ENCODE results near the gene BIRC7. TPM values are rescaled to one million over a fixed set of nuclear protein-coding genes. Genes with fewer than 3 reads are reported as not detected.

Gene BIRC7
- polyA plus RNA-seq, 4 donors, result 0.13 to 5.4 TPM; not detected in 2

- H3K4me3 ChIP-seq (ENCODE audit: low read depth in 1 of 3, low read length in 3 of 3), result no peak overlapping the region
- no peak for FAIRE-seq
- no peaks in the 10 kb centered on the region for H3K9me3 ChIP-seq (ENCODE audit: control insufficient read depth in 2 of 2, insufficient read depth in 1 of 2, low read depth in 1 of 2, low read length in 1 of 2)
- no peak overlapping the region for H3K27ac ChIP-seq (ENCODE audit: low read depth in 1 of 3, low read length in 2 of 3)
- H3K36me3 ChIP-seq (ENCODE audit: control insufficient read depth in 3 of 3, insufficient read depth in 2 of 3, low read depth in 1 of 3, low read length in 3 of 3), result peaks cover 22 to 69% (median 22%) of the 10 kb centered on the region in 3 donors
- WGBS, 3 donors, result 90 to 92% (median 92%) methylated on average over 17 of the region's 17 CpGs
- DNase-seq, result no peak
- no peaks in the 10 kb centered on the region for H3K27me3 ChIP-seq (ENCODE audit: control insufficient read depth in 3 of 3, insufficient read depth in 3 of 3, low read length in 3 of 3)
- H3K4me1 ChIP-seq (ENCODE audit: control insufficient read depth in 3 of 3, insufficient read depth in 2 of 3, low read depth in 1 of 3, low read length in 2 of 3), result no peaks in the 10 kb centered on the region
Measured at GRCh38 chr20:63202021-63202420, 33.7 kb upstream of the BIRC7 start.

DNA sequence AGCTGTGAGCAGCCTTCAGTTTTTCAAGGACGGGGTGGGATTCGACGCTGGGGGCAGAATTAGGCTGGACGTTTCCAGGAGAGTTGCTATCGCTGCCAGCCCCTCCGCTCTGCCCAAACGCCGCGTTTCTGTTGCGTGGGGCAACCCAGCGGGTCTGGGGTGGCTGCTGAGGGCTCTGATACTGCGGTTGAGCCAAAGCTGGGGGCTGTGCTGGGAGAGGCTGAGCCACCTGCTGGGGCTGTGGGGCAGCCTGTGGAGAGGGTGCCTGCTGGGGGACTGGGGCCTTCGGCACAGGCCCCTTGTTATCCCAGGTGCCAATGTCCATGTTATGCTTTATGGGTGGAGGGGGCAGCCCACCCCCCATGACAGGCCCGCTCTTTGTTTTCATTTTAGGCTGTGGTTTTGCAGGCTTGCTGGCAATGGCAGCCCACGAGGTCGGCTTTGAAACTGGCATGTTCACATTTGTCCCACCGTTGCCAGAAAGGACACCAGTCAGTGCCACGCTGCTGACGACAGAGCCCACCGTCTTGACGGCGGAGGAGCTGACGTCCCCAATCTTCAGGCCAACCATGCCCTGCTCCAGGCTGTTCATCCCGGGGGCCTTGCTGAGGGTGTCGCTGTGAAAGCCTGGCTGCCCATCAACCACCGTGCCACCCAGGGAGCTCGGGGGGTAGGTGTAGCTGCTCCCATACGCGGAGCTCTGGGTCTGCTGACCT, 32.7 kb upstream of the BIRC7 start:
- Histone ChIP-seq H3K36me3 (ENCODE audit: control insufficient read depth in 3 of 3, insufficient read depth in 2 of 3, low read depth in 1 of 3, low read length in 3 of 3) (peaks cover 22 to 70% (median 22%) of the 10 kb centered on the region in 3 donors), H3K27me3 (ENCODE audit: control insufficient read depth in 3 of 3, insufficient read depth in 3 of 3, low read length in 3 of 3) (no peaks in the 10 kb centered on the region), H3K27ac (ENCODE audit: low read depth in 1 of 3, low read length in 2 of 3) (no peak overlapping the region), H3K4me3 (ENCODE audit: low read depth in 1 of 3, low read length in 3 of 3) (no peak overlapping the region), H3K9me3 (ENCODE audit: control insufficient read depth in 2 of 2, insufficient read depth in 1 of 2, low read depth in 1 of 2, low read length in 1 of 2) (no peaks in the 10 kb centered on the region), H3K4me1 (ENCODE audit: control insufficient read depth in 3 of 3, insufficient read depth in 2 of 3, low read depth in 1 of 3, low read length in 2 of 3) (no peaks in the 10 kb centered on the region)
- no peak for FAIRE-seq
- WGBS, 3 donors, result 93 to 96% (median 94%) methylated on average over 29 of the region's 29 CpGs
- DNase-seq, result no peak

- FAIRE-seq (no peak), DNase-seq (no peak)
- Histone ChIP-seq H3K27ac (ENCODE audit: low read depth in 1 of 3, low read length in 2 of 3) (no peak overlapping the region), H3K27me3 (ENCODE audit: control insufficient read depth in 3 of 3, insufficient read depth in 3 of 3, low read length in 3 of 3) (no peaks in the 10 kb centered on the region), H3K4me1 (ENCODE audit: control insufficient read depth in 3 of 3, insufficient read depth in 2 of 3, low read depth in 1 of 3, low read length in 2 of 3) (no peaks in the 10 kb centered on the region), H3K4me3 (ENCODE audit: low read depth in 1 of 3, low read length in 3 of 3) (no peak overlapping the region), H3K9me3 (ENCODE audit: control insufficient read depth in 2 of 2, insufficient read depth in 1 of 2, low read depth in 1 of 2, low read length in 1 of 2) (no peaks in the 10 kb centered on the region), H3K36me3 (ENCODE audit: control insufficient read depth in 3 of 3, insufficient read depth in 2 of 3, low read depth in 1 of 3, low read length in 3 of 3) (peaks cover 22 to 72% (median 26%) of the 10 kb centered on the region in 3 donors)
- 89 to 91% (median 91%) methylated on average over 5 of the region's 5 CpGs for WGBS, 3 donors
Measured at GRCh38 chr20:63204362-63204761, 31.3 kb upstream of the BIRC7 start.

DNA sequence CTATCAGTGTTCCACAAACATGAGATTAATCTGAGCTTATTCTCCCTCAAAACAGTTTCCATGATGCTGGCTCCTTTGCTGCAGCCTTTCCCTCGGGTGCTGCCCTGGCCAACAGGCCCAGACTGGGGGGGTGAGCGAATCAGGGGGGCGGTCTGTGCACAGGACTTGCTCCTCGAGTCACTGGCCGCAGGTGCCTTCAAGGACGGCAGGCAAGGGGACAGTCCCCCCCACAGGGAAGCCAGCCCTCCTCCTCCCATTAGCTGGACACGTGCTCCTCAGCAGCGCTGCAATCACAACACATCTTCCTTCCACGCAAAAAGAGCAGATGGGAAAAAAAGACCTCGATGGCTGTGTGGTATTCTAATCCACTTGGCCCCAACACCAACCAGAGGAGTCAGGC, 29.8 kb upstream of the BIRC7 start:
- H3K9me3 ChIP-seq (ENCODE audit: control insufficient read depth in 2 of 2, insufficient read depth in 1 of 2, low read depth in 1 of 2, low read length in 1 of 2), result no peaks in the 10 kb centered on the region
- H3K27ac ChIP-seq (ENCODE audit: low read depth in 1 of 3, low read length in 2 of 3), result no peak overlapping the region
- no peak for DNase-seq
- H3K4me1 ChIP-seq (ENCODE audit: control insufficient read depth in 3 of 3, insufficient read depth in 2 of 3, low read depth in 1 of 3, low read length in 2 of 3), result no peaks in the 10 kb centered on the region
- 80 to 87% (median 83%) methylated on average over 10 of the region's 10 CpGs for WGBS, 3 donors
- no peak overlapping the region for H3K4me3 ChIP-seq (ENCODE audit: low read depth in 1 of 3, low read length in 3 of 3)
- FAIRE-seq, result no peak
- peaks cover 22 to 79% (median 26%) of the 10 kb centered on the region in 3 donors for H3K36me3 ChIP-seq (ENCODE audit: control insufficient read depth in 3 of 3, insufficient read depth in 2 of 3, low read depth in 1 of 3, low read length in 3 of 3)
- no peaks in the 10 kb centered on the region for H3K27me3 ChIP-seq (ENCODE audit: control insufficient read depth in 3 of 3, insufficient read depth in 3 of 3, low read length in 3 of 3)

GRCh38 chr20:63206878-63207277, 28.8 kb upstream of the BIRC7 start:
- peaks cover 21 to 82% (median 26%) of the 10 kb centered on the region in 3 donors for H3K36me3 ChIP-seq (ENCODE audit: control insufficient read depth in 3 of 3, insufficient read depth in 2 of 3, low read depth in 1 of 3, low read length in 3 of 3)

DNA sequence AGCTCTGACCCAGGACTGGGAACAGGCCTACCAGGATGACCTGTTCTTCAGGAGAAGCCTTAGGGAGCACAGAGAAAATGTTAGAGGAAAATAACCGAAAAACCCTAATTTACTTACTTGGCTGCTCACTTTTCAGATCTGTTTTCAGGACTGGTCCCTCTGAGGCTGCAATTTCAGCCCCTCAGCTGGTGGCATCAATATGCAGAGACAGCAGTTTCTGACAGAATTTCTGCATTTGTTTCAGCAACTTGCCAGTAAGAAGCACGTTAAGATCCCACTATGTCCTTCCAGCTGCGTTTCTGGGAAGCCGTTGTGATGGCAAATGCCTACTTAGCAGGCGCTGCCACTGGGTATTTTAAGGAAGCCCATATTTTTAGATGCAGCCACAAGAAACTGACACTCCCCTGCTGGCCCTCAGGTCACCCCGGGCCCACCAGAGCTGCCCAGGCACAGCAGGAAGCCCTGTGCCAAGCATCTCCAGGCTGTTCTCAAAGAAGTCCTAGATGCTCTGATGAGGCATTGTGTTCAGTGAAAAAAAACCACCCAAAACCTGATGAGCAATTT, 27.3 kb upstream of the BIRC7 start:
- Histone ChIP-seq H3K4me3 (ENCODE audit: low read depth in 1 of 3, low read length in 3 of 3) (no peak overlapping the region), H3K36me3 (ENCODE audit: control insufficient read depth in 3 of 3, insufficient read depth in 2 of 3, low read depth in 1 of 3, low read length in 3 of 3) (peaks cover 9 to 81% (median 22%) of the 10 kb centered on the region in 3 donors), H3K9me3 (ENCODE audit: control insufficient read depth in 2 of 2, insufficient read depth in 1 of 2, low read depth in 1 of 2, low read length in 1 of 2) (no peaks in the 10 kb centered on the region), H3K27me3 (ENCODE audit: control insufficient read depth in 3 of 3, insufficient read depth in 3 of 3, low read length in 3 of 3) (no peaks in the 10 kb centered on the region), H3K4me1 (ENCODE audit: control insufficient read depth in 3 of 3, insufficient read depth in 2 of 3, low read depth in 1 of 3, low read length in 2 of 3) (peaks cover 0 to 4% (median 0%) of the 10 kb centered on the region in 3 donors), H3K27ac (ENCODE audit: low read depth in 1 of 3, low read length in 2 of 3) (no peak overlapping the region)
- DNase-seq (no peak), FAIRE-seq (no peak)
- WGBS, 3 donors, result 79 to 88% (median 85%) methylated on average over 6 of the region's 6 CpGs

More at GRCh38 chr20:63206878-63207277, 28.8 kb upstream of the BIRC7 start:
- Histone ChIP-seq H3K27me3 (ENCODE audit: control insufficient read depth in 3 of 3, insufficient read depth in 3 of 3, low read length in 3 of 3) (no peaks in the 10 kb centered on the region), H3K4me1 (ENCODE audit: control insufficient read depth in 3 of 3, insufficient read depth in 2 of 3, low read depth in 1 of 3, low read length in 2 of 3) (peaks cover 0 to 2% (median 0%) of the 10 kb centered on the region in 3 donors), H3K4me3 (ENCODE audit: low read depth in 1 of 3, low read length in 3 of 3) (no peak overlapping the region), H3K27ac (ENCODE audit: low read depth in 1 of 3, low read length in 2 of 3) (no peak overlapping the region), H3K9me3 (ENCODE audit: control insufficient read depth in 2 of 2, insufficient read depth in 1 of 2, low read depth in 1 of 2, low read length in 1 of 2) (no peaks in the 10 kb centered on the region)
- no peak for DNase-seq
- FAIRE-seq, result no peak
- 75 to 83% (median 83%) methylated on average over 11 of the region's 11 CpGs for WGBS, 3 donors

- Histone ChIP-seq H3K9me3 (ENCODE audit: control insufficient read depth in 2 of 2, insufficient read depth in 1 of 2, low read depth in 1 of 2, low read length in 1 of 2) (no peaks in the 10 kb centered on the region), H3K4me3 (ENCODE audit: low read depth in 1 of 3, low read length in 3 of 3) (no peak overlapping the region), H3K27me3 (ENCODE audit: control insufficient read depth in 3 of 3, insufficient read depth in 3 of 3, low read length in 3 of 3) (no peaks in the 10 kb centered on the region), H3K36me3 (ENCODE audit: control insufficient read depth in 3 of 3, insufficient read depth in 2 of 3, low read depth in 1 of 3, low read length in 3 of 3) (peaks cover 3 to 66% (median 10%) of the 10 kb centered on the region in 3 donors), H3K27ac (ENCODE audit: low read depth in 1 of 3, low read length in 2 of 3) (no peak overlapping the region), H3K4me1 (ENCODE audit: control insufficient read depth in 3 of 3, insufficient read depth in 2 of 3, low read depth in 1 of 3, low read length in 2 of 3) (peaks cover 0 to 13% (median 4%) of the 10 kb centered on the region in 3 donors)
- no peak for DNase-seq
- 82 to 87% (median 84%) methylated on average over 11 of the region's 11 CpGs for WGBS, 3 donors
- no peak for FAIRE-seq
Measured at GRCh38 chr20:63210011-63210605, 25.6 kb upstream of the BIRC7 start.

- Histone ChIP-seq H3K36me3 (ENCODE audit: control insufficient read depth in 3 of 3, insufficient read depth in 2 of 3, low read depth in 1 of 3, low read length in 3 of 3) (peaks cover 3 to 49% (median 6%) of the 10 kb centered on the region in 3 donors), H3K4me3 (ENCODE audit: low read depth in 1 of 3, low read length in 3 of 3) (no peak overlapping the region), H3K27me3 (ENCODE audit: control insufficient read depth in 3 of 3, insufficient read depth in 3 of 3, low read length in 3 of 3) (no peaks in the 10 kb centered on the region), H3K4me1 (ENCODE audit: control insufficient read depth in 3 of 3, insufficient read depth in 2 of 3, low read depth in 1 of 3, low read length in 2 of 3) (peaks cover 4 to 17% (median 6%) of the 10 kb centered on the region in 3 donors), H3K9me3 (ENCODE audit: control insufficient read depth in 2 of 2, insufficient read depth in 1 of 2, low read depth in 1 of 2, low read length in 1 of 2) (no peaks in the 10 kb centered on the region), H3K27ac (ENCODE audit: low read depth in 1 of 3, low read length in 2 of 3) (no peak overlapping the region)
- no peak for DNase-seq
- WGBS, 3 donors, result 77 to 85% (median 79%) methylated on average over 5 of the region's 5 CpGs
- FAIRE-seq, result no peak
Measured at GRCh38 chr20:63212393-63212730, 23.3 kb upstream of the BIRC7 start.

All from small intestine (tissue), 7 donors.